ENCODE measurements around the gene SLC46A2. TPM values are rescaled to one million over a fixed set of nuclear protein-coding genes. Genes with fewer than 3 reads are reported as not detected.

SLC46A2 gene
- polyA plus RNA-seq, 1 donor from 2014 or later: not detected

GRCh38 chr9:112925058-112925641, 34.5 kb upstream of the SLC46A2 start:
- H4K20me1 ChIP-seq (ENCODE audit: insufficient read depth): no peaks in the 10 kb centered on the region
- no peaks in the 10 kb centered on the region for H3K9me3 ChIP-seq (ENCODE audit: low read length)
- no peak overlapping the region for H2AFZ ChIP-seq (ENCODE audit: low read depth, low read length)
- H3K27me3 ChIP-seq (ENCODE audit: insufficient read depth, low read depth, low read length): no peaks in the 10 kb centered on the region
- H3K9ac ChIP-seq (ENCODE audit: low read length): no peak overlapping the region
- H3K4me3 ChIP-seq (ENCODE audit: low read length): peak overlapping the region; percentile 22
- no peak for TF ChIP-seq TAF1 (IDR thresholded peaks at IDR 0.05; ENCODE audit: low read depth)
- peak; percentile 64 for TF ChIP-seq SMC3 (conservative IDR thresholded peaks at IDR 0.05; ENCODE audit: poor library complexity)
- no peak for TF ChIP-seq EZH2 (IDR thresholded peaks at IDR 0.05; ENCODE audit: borderline replicate concordance, insufficient read depth, low read length, poor library complexity, severe bottlenecking)
- TF ChIP-seq CTCF (IDR thresholded peaks at IDR 0.05; ENCODE audit: poor library complexity, severe bottlenecking): peak; percentile 67
- TF ChIP-seq RAD21 (conservative IDR thresholded peaks at IDR 0.05): peak; percentile 70
- no peak overlapping the region for H3K27ac ChIP-seq (ENCODE audit: low read length)
- no peaks in the 10 kb centered on the region for H3F3A ChIP-seq (ENCODE audit: insufficient read depth, low read length, poor library complexity, severe bottlenecking)
- no peaks in the 10 kb centered on the region for H3K36me3 ChIP-seq (ENCODE audit: insufficient read depth, low read length)
- H3K4me2 ChIP-seq (ENCODE audit: low read length): no peak overlapping the region
- no peaks in the 10 kb centered on the region for H3K79me2 ChIP-seq (replicated peaks; ENCODE audit: insufficient read depth, low read length)
- no peaks in the 10 kb centered on the region for H3K9me2 ChIP-seq (ENCODE audit: insufficient read depth, low read length)

DNA sequence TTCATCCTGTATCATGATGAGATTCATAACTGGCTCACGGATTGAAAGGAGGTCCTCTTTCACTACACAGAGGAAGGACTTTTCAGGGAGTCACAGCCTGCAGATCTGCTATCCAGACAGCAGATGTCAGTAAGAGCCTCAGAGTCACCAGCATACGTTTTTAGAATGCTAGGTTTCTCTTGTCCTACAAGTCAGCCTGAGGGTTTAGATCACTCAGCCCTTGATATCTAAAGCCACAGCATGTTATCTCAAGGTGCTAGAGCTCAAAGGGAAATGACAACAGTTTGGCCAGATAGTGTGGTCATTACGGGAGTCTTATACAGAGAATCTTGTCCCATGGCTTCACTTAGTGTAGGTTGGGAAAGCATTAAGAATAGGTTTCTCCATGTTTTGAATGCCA, 30.9 kb upstream of the SLC46A2 start:
- no peak for TF ChIP-seq EP300 (conservative IDR thresholded peaks at IDR 0.05; ENCODE audit: poor library complexity, severe bottlenecking)
- no peak for TF ChIP-seq EZH2 (IDR thresholded peaks at IDR 0.05; ENCODE audit: borderline replicate concordance, insufficient read depth, low read length, poor library complexity, severe bottlenecking)
- TF ChIP-seq, protein P1, sequence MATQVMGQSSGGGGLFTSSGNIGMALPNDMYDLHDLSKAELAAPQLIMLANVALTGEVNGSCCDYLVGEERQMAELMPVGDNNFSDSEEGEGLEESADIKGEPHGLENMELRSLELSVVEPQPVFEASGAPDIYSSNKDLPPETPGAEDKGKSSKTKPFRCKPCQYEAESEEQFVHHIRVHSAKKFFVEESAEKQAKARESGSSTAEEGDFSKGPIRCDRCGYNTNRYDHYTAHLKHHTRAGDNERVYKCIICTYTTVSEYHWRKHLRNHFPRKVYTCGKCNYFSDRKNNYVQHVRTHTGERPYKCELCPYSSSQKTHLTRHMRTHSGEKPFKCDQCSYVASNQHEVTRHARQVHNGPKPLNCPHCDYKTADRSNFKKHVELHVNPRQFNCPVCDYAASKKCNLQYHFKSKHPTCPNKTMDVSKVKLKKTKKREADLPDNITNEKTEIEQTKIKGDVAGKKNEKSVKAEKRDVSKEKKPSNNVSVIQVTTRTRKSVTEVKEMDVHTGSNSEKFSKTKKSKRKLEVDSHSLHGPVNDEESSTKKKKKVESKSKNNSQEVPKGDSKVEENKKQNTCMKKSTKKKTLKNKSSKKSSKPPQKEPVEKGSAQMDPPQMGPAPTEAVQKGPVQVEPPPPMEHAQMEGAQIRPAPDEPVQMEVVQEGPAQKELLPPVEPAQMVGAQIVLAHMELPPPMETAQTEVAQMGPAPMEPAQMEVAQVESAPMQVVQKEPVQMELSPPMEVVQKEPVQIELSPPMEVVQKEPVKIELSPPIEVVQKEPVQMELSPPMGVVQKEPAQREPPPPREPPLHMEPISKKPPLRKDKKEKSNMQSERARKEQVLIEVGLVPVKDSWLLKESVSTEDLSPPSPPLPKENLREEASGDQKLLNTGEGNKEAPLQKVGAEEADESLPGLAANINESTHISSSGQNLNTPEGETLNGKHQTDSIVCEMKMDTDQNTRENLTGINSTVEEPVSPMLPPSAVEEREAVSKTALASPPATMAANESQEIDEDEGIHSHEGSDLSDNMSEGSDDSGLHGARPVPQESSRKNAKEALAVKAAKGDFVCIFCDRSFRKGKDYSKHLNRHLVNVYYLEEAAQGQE (IDR thresholded peaks at IDR 0.05; ENCODE audit: borderline replicate concordance): no peak
- peak; percentile 28 for TF ChIP-seq SMC3 (conservative IDR thresholded peaks at IDR 0.05; ENCODE audit: poor library complexity)
- TF ChIP-seq CTCF (IDR thresholded peaks at IDR 0.05; ENCODE audit: poor library complexity, severe bottlenecking): peak; percentile 40
- TF ChIP-seq POLR2AphosphoS5 (IDR thresholded peaks at IDR 0.05): no peak
- Histone ChIP-seq H3F3A (ENCODE audit: insufficient read depth, low read length, poor library complexity, severe bottlenecking) (no peaks in the 10 kb centered on the region), H3K36me3 (ENCODE audit: insufficient read depth, low read length) (no peaks in the 10 kb centered on the region), H3K9me2 (ENCODE audit: insufficient read depth, low read length) (no peaks in the 10 kb centered on the region), H3K4me3 (ENCODE audit: low read length) (no peak overlapping the region), H2AFZ (ENCODE audit: low read depth, low read length) (no peak overlapping the region), H3K9me3 (ENCODE audit: low read length) (no peaks in the 10 kb centered on the region), H3K4me2 (ENCODE audit: low read length) (no peak overlapping the region), H3K9ac (ENCODE audit: low read length) (no peak overlapping the region), H3K27me3 (ENCODE audit: insufficient read depth, low read depth, low read length) (no peaks in the 10 kb centered on the region), H3K79me2 (replicated peaks; ENCODE audit: insufficient read depth, low read length) (no peaks in the 10 kb centered on the region), H3K27ac (ENCODE audit: low read length) (no peak overlapping the region), H4K20me1 (ENCODE audit: insufficient read depth) (no peaks in the 10 kb centered on the region)

All from neural cell (in vitro differentiated cells).